T-cell (primary cell): ENCODE data around the gene PEAR1. TPM values are rescaled to one million over a fixed set of nuclear protein-coding genes. Genes with fewer than 3 reads are reported as not detected.

Experiments used
- ATAC-seq, 4 experiments: fragments of 200-7000 bp in 3 of 4; fragments of 150-1000 bp in 1 of 4; cut with Tn5 transposase; replicated peaks in 1 of 4; 1 replicate in 3 of 4; 2 replicates in 1 of 4; pipeline ENCODE4 v1.10.0; 2021; ENCODE audit warnings: moderate library complexity in 3 of 4, mild to moderate bottlenecking in 2 of 4, moderate number of reproducible peaks in 1 of 4
- CTCF ChIA-PET, 2 donors: fragments of 300-600 bp; sonication (Branson Sonifier 250); formaldehyde crosslinking; loops; one replicate each; lab custom pipeline; 2022; ENCODE audit warnings: antibody characterized with exemption in 2 of 2; lab: Charles Lee
- POLR2A ChIA-PET, 2 donors: fragments of 300-600 bp; sonication (Branson Sonifier 250); formaldehyde crosslinking; loops; one replicate each; lab custom pipeline; 2022; ENCODE audit warnings: antibody characterized with exemption in 2 of 2; lab: Charles Lee
- DNase-seq, 35 experiments: peaks; one replicate each; pipeline versions ENCODE4 v3.0.0 to v3.0.0-alpha.2; 2013 to 2023
- H3K27ac ChIP-seq: one replicate; pipeline ENCODE4 v1.5.1; 2013; ENCODE audit warnings: low read length
- H3K27me3 ChIP-seq, 2 experiments: replicated peaks in 1 of 2; 1 replicate in 1 of 2; 2 replicates in 1 of 2; pipeline versions ENCODE4 v1.6.1 to v1.7.0; 2013; ENCODE audit warnings: low read length in 1 of 2, mixed read lengths in 1 of 2; ENCODE audit not compliant: control insufficient read depth in 2 of 2, insufficient read depth in 2 of 2; ENCODE audit errors: extremely low read depth in 1 of 2
- H3K36me3 ChIP-seq, 2 donors: 1 replicate in 1 of 2; 2 replicates in 1 of 2; pipeline versions ENCODE4 v1.6.1 to v1.7.0; 2013; ENCODE audit warnings: low read length in 1 of 2; ENCODE audit not compliant: control insufficient read depth in 2 of 2, insufficient read depth in 1 of 2; ENCODE audit errors: extremely low read depth in 1 of 2
- H3K4me1 ChIP-seq, 2 experiments: 1 replicate in 1 of 2; 2 replicates in 1 of 2; pipeline versions ENCODE4 v1.6.1 to v1.7.0; 2013; ENCODE audit warnings: low read length in 2 of 2, mixed read lengths in 1 of 2; ENCODE audit not compliant: insufficient read depth in 2 of 2, control insufficient read depth in 1 of 2; ENCODE audit errors: extremely low read depth in 1 of 2
- H3K4me3 ChIP-seq, 2 donors: 1 replicate in 1 of 2; 2 replicates in 1 of 2; pipeline versions ENCODE4 v1.5.1 to v1.7.0; 2013; ENCODE audit warnings: mild to moderate bottlenecking in 2 of 2, low read length in 1 of 2, moderate library complexity in 1 of 2; ENCODE audit not compliant: control insufficient read depth in 1 of 2; ENCODE audit errors: extremely low read depth in 1 of 2
- H3K9me3 ChIP-seq: 2 replicates; pipeline ENCODE4 v1.7.0; 2013
- H3K27ac Mint-ChIP-seq, 2 donors: one replicate each; pipeline ENCODE4 v1.8.0; 2020 to 2021; ENCODE audit warnings: mild to moderate bottlenecking in 2 of 2, mixed read lengths in 2 of 2
- H3K27me3 Mint-ChIP-seq, 2 donors: one replicate each; pipeline ENCODE4 v1.8.0; 2021 to 2022; ENCODE audit warnings: mixed read lengths in 2 of 2
- H3K36me3 Mint-ChIP-seq: one replicate; pipeline ENCODE4 v1.8.0; 2021; ENCODE audit warnings: mixed read lengths
- H3K4me1 Mint-ChIP-seq, 3 donors: one replicate each; pipeline ENCODE4 v1.8.0; 2020 to 2022; ENCODE audit warnings: mixed read lengths in 3 of 3, mild to moderate bottlenecking in 1 of 3
- H3K4me3 Mint-ChIP-seq, 3 donors: one replicate each; pipeline ENCODE4 v1.8.0; 2020 to 2022; ENCODE audit warnings: mild to moderate bottlenecking in 3 of 3, mixed read lengths in 3 of 3, moderate library complexity in 3 of 3
- H3K9me3 Mint-ChIP-seq, 3 donors: one replicate each; pipeline ENCODE4 v1.8.0; 2020 to 2022; ENCODE audit warnings: mixed read lengths in 3 of 3
- WGBS: methylation state at CpG from one replicate; pipeline ENCODE4 v1.1.5; 2013; ENCODE audit warnings: missing lambda C conversion rate; ENCODE audit not compliant: insufficient coverage; 5-methylcytosine and 5-hydroxymethylcytosine counted together
- total RNA-seq, 35 experiments: library from RNA in 6 of 35; stranded (reverse) in 6 of 35; fragments of 120-200 nt in 1 of 35; gene quantifications; one replicate each; pipeline versions ENCODE4 v1.2.1 to v1.2.4 and lab custom pipeline; 2013 to 2026

Gene PEAR1
- total RNA-seq, 5 donors from 2014 or later (not counting 1 experiment from before 2014, with no cell fraction given): 0.09 to 0.67 (median 0.28) TPM

DNA sequence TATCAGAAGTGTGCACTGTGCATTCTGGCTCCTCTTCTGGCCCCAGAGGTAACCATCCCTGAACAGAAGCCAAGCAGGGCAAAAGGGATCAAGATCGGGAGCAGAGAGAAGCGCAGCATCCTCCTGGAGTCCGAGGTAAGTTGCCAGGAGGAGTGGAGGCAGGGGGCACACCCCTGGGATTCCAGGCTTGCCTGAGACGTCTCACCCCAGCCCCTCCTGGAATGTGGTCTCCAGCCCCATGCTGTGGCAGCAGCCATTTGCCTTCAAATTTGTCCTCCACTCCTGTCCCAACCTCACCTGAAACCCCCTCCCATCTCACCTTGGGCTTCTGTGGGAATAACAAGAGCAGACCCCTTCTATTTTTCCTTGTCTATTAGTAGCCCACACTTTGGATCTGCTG is 37.0 kb downstream of the PEAR1 start:
- H3K4me1 ChIP-seq: peaks cover 0 to 12% of the 10 kb centered on the region in 2 experiments
- H3K36me3 Mint-ChIP-seq: no peaks in the 10 kb centered on the region
- peaks cover 5 to 66% of the 10 kb centered on the region in 2 experiments for H3K27me3 ChIP-seq
- no peaks in the 10 kb centered on the region for H3K36me3 ChIP-seq
- ChIA-PET CTCF (no interaction called here), POLR2A (no interaction called here)
- no peak for DNase-seq
- no peak overlapping the region for H3K4me3 ChIP-seq
- 67% methylated on average over 1 of the region's 4 CpGs for WGBS
- no peaks in the 10 kb centered on the region for H3K9me3 Mint-ChIP-seq
- no peak for ATAC-seq
- H3K4me3 Mint-ChIP-seq: no peak overlapping the region
- peaks cover 47 to 69% of the 10 kb centered on the region in 2 donors for H3K27me3 Mint-ChIP-seq
- peaks cover 11 to 29% (median 20%) of the 10 kb centered on the region in 3 donors for H3K4me1 Mint-ChIP-seq
- H3K9me3 ChIP-seq: no peaks in the 10 kb centered on the region
- no peak overlapping the region for H3K27ac Mint-ChIP-seq
- no peak overlapping the region for H3K27ac ChIP-seq

- peaks cover 39 to 60% of the 10 kb centered on the region in 2 donors for H3K27me3 Mint-ChIP-seq
- DNase-seq (no peak), ATAC-seq (no peak)
- H3K27ac ChIP-seq: no peak overlapping the region
- 64% methylated on average over 5 of the region's 11 CpGs for WGBS
- no peak overlapping the region for H3K27ac Mint-ChIP-seq
- CTCF ChIA-PET: no interaction called here
- peaks cover 4 to 59% of the 10 kb centered on the region in 2 experiments for H3K27me3 ChIP-seq
- H3K9me3 Mint-ChIP-seq: no peaks in the 10 kb centered on the region
- POLR2A ChIA-PET: no interaction called here
- no peak overlapping the region for H3K4me3 ChIP-seq
- no peaks in the 10 kb centered on the region for H3K36me3 ChIP-seq
- H3K4me1 Mint-ChIP-seq: peaks cover 11 to 23% (median 17%) of the 10 kb centered on the region in 3 donors
- H3K9me3 ChIP-seq: no peaks in the 10 kb centered on the region
- no peak overlapping the region for H3K4me3 Mint-ChIP-seq
- peaks cover 0 to 12% of the 10 kb centered on the region in 2 experiments for H3K4me1 ChIP-seq
- H3K36me3 Mint-ChIP-seq: no peaks in the 10 kb centered on the region
Observed at GRCh38 chr1:156931211-156931952, 37.9 kb downstream of the PEAR1 start.

GRCh38 chr1:156931974-156932710 is 38.6 kb downstream of the PEAR1 start:
- no peak overlapping the region for H3K4me3 Mint-ChIP-seq
- peaks cover 3% of the 10 kb centered on the region for H3K36me3 Mint-ChIP-seq
- H3K27ac Mint-ChIP-seq: no peak overlapping the region
- H3K27ac ChIP-seq: no peak overlapping the region
- no peaks in the 10 kb centered on the region for H3K9me3 Mint-ChIP-seq
- no peak overlapping the region for H3K4me3 ChIP-seq
- ATAC-seq (no peak), DNase-seq (no peak)
- CTCF ChIA-PET: no interaction called here
- H3K4me1 ChIP-seq: peaks cover 0 to 10% of the 10 kb centered on the region in 2 experiments
- no peaks in the 10 kb centered on the region for H3K9me3 ChIP-seq
- 60% methylated on average over 7 of the region's 8 CpGs for WGBS
- peaks cover 0 to 52% of the 10 kb centered on the region in 2 experiments for H3K27me3 ChIP-seq
- POLR2A ChIA-PET: no interaction called here
- peaks cover 9 to 23% (median 15%) of the 10 kb centered on the region in 3 donors for H3K4me1 Mint-ChIP-seq
- H3K27me3 Mint-ChIP-seq: peaks cover 37 to 54% of the 10 kb centered on the region in 2 donors
- no peaks in the 10 kb centered on the region for H3K36me3 ChIP-seq

DNA sequence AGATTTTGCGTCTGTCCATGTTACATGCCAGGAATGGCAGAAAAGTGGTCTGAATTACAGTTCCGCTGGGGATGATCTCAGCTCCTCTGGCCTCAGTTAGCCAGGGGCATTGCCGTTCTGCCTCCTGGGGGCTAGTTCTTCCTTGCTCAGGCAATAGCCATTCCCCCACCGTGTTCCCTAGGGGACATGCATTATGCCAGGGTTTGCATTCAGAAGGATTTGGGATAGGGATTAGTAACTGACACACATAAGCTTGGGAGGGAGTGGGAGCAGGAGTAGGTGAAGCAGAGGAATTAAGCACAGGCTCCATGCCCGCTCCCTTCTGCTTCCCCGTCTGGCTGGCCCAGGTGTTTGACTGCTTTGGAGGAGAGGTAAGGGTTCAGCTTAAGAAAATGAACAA is 39.6 kb downstream of the PEAR1 start:
- no peak overlapping the region for H3K4me3 Mint-ChIP-seq
- H3K9me3 ChIP-seq: no peaks in the 10 kb centered on the region
- ChIA-PET POLR2A (no interaction called here), CTCF (no interaction called here)
- H3K4me3 ChIP-seq: no peak overlapping the region
- no peak overlapping the region for H3K27ac Mint-ChIP-seq
- no peak for ATAC-seq
- DNase-seq: no peak
- WGBS: 85% methylated on average over 3 of the region's 6 CpGs
- peaks cover 0 to 42% of the 10 kb centered on the region in 2 experiments for H3K27me3 ChIP-seq
- H3K4me1 ChIP-seq: no peaks in the 10 kb centered on the region
- H3K36me3 ChIP-seq: peaks cover 0 to 5% of the 10 kb centered on the region in 2 donors
- H3K36me3 Mint-ChIP-seq: peaks cover 5% of the 10 kb centered on the region
- H3K4me1 Mint-ChIP-seq: peaks cover 2 to 16% (median 7%) of the 10 kb centered on the region in 3 donors
- no peaks in the 10 kb centered on the region for H3K9me3 Mint-ChIP-seq
- H3K27me3 Mint-ChIP-seq: peaks cover 30 to 46% of the 10 kb centered on the region in 2 donors
- no peak overlapping the region for H3K27ac ChIP-seq

DNA sequence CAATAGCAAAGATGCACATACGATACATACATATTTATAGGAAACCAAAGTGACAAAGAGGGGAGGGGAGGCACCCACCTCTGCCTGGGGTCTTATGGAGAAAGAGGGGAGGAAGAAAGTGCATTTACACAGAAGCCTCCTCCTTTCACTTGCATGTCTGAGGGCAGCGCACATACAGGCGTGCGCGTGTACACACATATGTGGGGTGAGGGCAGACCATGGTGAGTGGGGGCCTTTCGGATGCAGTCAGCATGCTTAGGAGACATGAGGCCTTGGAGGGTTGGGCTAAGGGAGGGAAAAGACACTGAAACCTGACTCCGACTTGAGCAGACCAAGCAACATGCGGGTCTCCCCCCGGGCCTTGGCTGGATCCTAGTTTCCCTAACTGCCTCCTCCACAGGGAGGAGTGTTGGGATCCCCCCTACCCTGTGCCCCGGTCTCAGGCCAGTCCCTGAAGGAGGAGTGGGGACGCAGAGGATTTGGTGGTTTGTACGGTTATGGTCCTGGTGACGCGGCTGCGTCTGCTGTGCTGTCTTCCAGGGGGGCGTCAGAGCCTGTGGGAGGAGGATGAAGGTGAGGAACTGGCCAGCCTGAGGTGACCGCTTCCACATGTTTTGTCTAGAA is 42.1 kb downstream of the PEAR1 start:
- H3K27me3 Mint-ChIP-seq: peaks cover 10 to 23% of the 10 kb centered on the region in 2 donors
- no peak overlapping the region for H3K4me3 ChIP-seq
- peaks cover 20% of the 10 kb centered on the region for H3K36me3 Mint-ChIP-seq
- POLR2A ChIA-PET: interaction anchor here in 1 of 2 donors (0.6 kb wide), 1 partner anchor 790 kb away, joined by 4 read pairs; no protein-coding TSS in a partner anchor
- no peaks in the 10 kb centered on the region for H3K9me3 Mint-ChIP-seq
- ATAC-seq: no peak
- no peak overlapping the region for H3K27ac Mint-ChIP-seq
- H3K4me1 ChIP-seq: no peaks in the 10 kb centered on the region
- H3K9me3 ChIP-seq: no peaks in the 10 kb centered on the region
- peaks cover 0 to 22% of the 10 kb centered on the region in 2 experiments for H3K27me3 ChIP-seq
- CTCF ChIA-PET: no interaction called here
- H3K4me1 Mint-ChIP-seq: peaks cover 0 to 10% (median 5%) of the 10 kb centered on the region in 3 donors
- peaks cover 12 to 15% of the 10 kb centered on the region in 2 donors for H3K36me3 ChIP-seq
- no peak overlapping the region for H3K27ac ChIP-seq
- no peak for DNase-seq
- WGBS: no CpG with 5 or more reads among the region's 17 CpGs
- no peak overlapping the region for H3K4me3 Mint-ChIP-seq

DNA sequence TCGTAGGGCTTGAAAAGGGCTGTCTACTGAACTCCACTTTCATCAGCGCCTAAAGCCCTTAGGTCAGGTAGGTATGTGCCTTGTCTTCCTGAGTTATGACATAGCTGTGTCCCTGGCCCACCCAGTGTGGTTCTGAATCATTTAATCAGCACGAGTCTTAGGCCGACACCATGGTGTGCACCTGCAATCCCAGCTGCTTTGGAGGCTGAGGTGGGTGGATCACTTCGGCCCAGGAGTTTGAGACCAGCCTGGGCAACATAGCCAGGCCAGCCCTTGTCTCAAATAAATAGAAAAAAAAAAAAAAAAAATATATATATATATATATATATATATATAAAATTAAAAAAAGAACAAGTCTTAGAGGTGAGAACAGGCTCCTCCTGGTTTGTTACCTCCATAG is 42.7 kb downstream of the PEAR1 start:
- CTCF ChIA-PET: no interaction called here
- ATAC-seq (no peak), DNase-seq (no peak)
- POLR2A ChIA-PET: no interaction called here
- Mint-ChIP-seq H3K36me3 (peaks cover 26% of the 10 kb centered on the region), H3K4me3 (no peak overlapping the region), H3K27me3 (peaks cover 5 to 18% of the 10 kb centered on the region in 2 donors), H3K9me3 (no peaks in the 10 kb centered on the region), H3K4me1 (peaks cover 0 to 5% (median 5%) of the 10 kb centered on the region in 3 donors), H3K27ac (no peak overlapping the region)
- no peak overlapping the region for H3K4me3 ChIP-seq
- H3K4me1 ChIP-seq: no peaks in the 10 kb centered on the region
- peaks cover 15 to 16% of the 10 kb centered on the region in 2 donors for H3K36me3 ChIP-seq
- no peaks in the 10 kb centered on the region for H3K9me3 ChIP-seq
- WGBS: 93% methylated on average over 3 of the region's 5 CpGs
- peaks cover 0 to 17% of the 10 kb centered on the region in 2 experiments for H3K27me3 ChIP-seq
- H3K27ac ChIP-seq: no peak overlapping the region
